Measurements from ENCODE around the gene TRIM24. TPM values are rescaled to one million over a fixed set of nuclear protein-coding genes. Genes with fewer than 3 reads are reported as not detected.

Gene TRIM24
- total RNA-seq, 1 donor from 2014 or later: 20.7 TPM

GRCh38 chr7:138564365-138564764 is 104.3 kb downstream of the TRIM24 start:
- no peak for TF ChIP-seq CTCF (IDR thresholded peaks at IDR 0.05; ENCODE audit: insufficient read depth, low read length, poor library complexity, severe bottlenecking)
- peaks cover 2% of the 10 kb centered on the region for H3K36me3 ChIP-seq (ENCODE audit: control insufficient read depth, insufficient read depth, low read length)
- H3K4me3 ChIP-seq (ENCODE audit: low read depth, low read length): no peak overlapping the region
- DNase-seq (ENCODE audit: low read depth): no peak
- H3K27me3 ChIP-seq (ENCODE audit: control insufficient read depth, insufficient read depth, low read length): no peaks in the 10 kb centered on the region

- H3K36me3 ChIP-seq (ENCODE audit: control insufficient read depth, insufficient read depth, low read length): peaks cover 2% of the 10 kb centered on the region
- no peak for DNase-seq (ENCODE audit: low read depth)
- H3K4me3 ChIP-seq (ENCODE audit: low read depth, low read length): no peak overlapping the region
- H3K27me3 ChIP-seq (ENCODE audit: control insufficient read depth, insufficient read depth, low read length): no peaks in the 10 kb centered on the region
- no peak for TF ChIP-seq CTCF (IDR thresholded peaks at IDR 0.05; ENCODE audit: insufficient read depth, low read length, poor library complexity, severe bottlenecking)
Observed at GRCh38 chr7:138565071-138565450, 105.0 kb downstream of the TRIM24 start.

GRCh38 chr7:138565451-138566114 is 105.5 kb downstream of the TRIM24 start:
- TF ChIP-seq CTCF (IDR thresholded peaks at IDR 0.05; ENCODE audit: insufficient read depth, low read length, poor library complexity, severe bottlenecking): no peak
- Histone ChIP-seq H3K27me3 (ENCODE audit: control insufficient read depth, insufficient read depth, low read length) (no peaks in the 10 kb centered on the region), H3K4me3 (ENCODE audit: low read depth, low read length) (no peak overlapping the region), H3K36me3 (ENCODE audit: control insufficient read depth, insufficient read depth, low read length) (peaks cover 2% of the 10 kb centered on the region)
- peak; percentile 42 for DNase-seq (ENCODE audit: low read depth)

GRCh38 chr7:138568655-138569054 is 108.6 kb downstream of the TRIM24 start:
- no peaks in the 10 kb centered on the region for H3K36me3 ChIP-seq (ENCODE audit: control insufficient read depth, insufficient read depth, low read length)

GRCh38 chr7:138569418-138569817 is 109.4 kb downstream of the TRIM24 start:
- no peaks in the 10 kb centered on the region for H3K27me3 ChIP-seq (ENCODE audit: control insufficient read depth, insufficient read depth, low read length)
- DNase-seq (ENCODE audit: low read depth): no peak
- TF ChIP-seq CTCF (IDR thresholded peaks at IDR 0.05; ENCODE audit: insufficient read depth, low read length, poor library complexity, severe bottlenecking): no peak
- H3K36me3 ChIP-seq (ENCODE audit: control insufficient read depth, insufficient read depth, low read length): no peaks in the 10 kb centered on the region
- H3K4me3 ChIP-seq (ENCODE audit: low read depth, low read length): no peak overlapping the region

More at GRCh38 chr7:138568655-138569054, 108.6 kb downstream of the TRIM24 start:
- Histone ChIP-seq H3K4me3 (ENCODE audit: low read depth, low read length) (no peak overlapping the region), H3K27me3 (ENCODE audit: control insufficient read depth, insufficient read depth, low read length) (no peaks in the 10 kb centered on the region)
- no peak for TF ChIP-seq CTCF (IDR thresholded peaks at IDR 0.05; ENCODE audit: insufficient read depth, low read length, poor library complexity, severe bottlenecking)
- no peak for DNase-seq (ENCODE audit: low read depth)

GRCh38 chr7:138570715-138571114 is 110.7 kb downstream of the TRIM24 start:
- no peaks in the 10 kb centered on the region for H3K36me3 ChIP-seq (ENCODE audit: control insufficient read depth, insufficient read depth, low read length)
- no peak for TF ChIP-seq CTCF (IDR thresholded peaks at IDR 0.05; ENCODE audit: insufficient read depth, low read length, poor library complexity, severe bottlenecking)

More at GRCh38 chr7:138570715-138571114, 110.7 kb downstream of the TRIM24 start:
- Histone ChIP-seq H3K27me3 (ENCODE audit: control insufficient read depth, insufficient read depth, low read length) (no peaks in the 10 kb centered on the region), H3K4me3 (ENCODE audit: low read depth, low read length) (no peak overlapping the region)
- DNase-seq (ENCODE audit: low read depth): no peak
